ENCODE data around the gene CARD19. TPM values are rescaled to one million over a fixed set of nuclear protein-coding genes. Genes with fewer than 3 reads are reported as not detected.
A peak's percentile ranks its signal among the peaks of the same experiment; 100 is the strongest.

CARD19 gene, protein sequence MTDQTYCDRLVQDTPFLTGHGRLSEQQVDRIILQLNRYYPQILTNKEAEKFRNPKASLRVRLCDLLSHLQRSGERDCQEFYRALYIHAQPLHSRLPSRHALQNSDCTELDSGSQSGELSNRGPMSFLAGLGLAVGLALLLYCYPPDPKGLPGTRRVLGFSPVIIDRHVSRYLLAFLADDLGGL
- 26.2 TPM for polyA plus RNA-seq (2013, experiment 1 of 2; ENCODE audit: insufficient read length)
- polyA plus RNA-seq (2013, experiment 2 of 2; ENCODE audit: insufficient read length), result 30.2 TPM

DNA sequence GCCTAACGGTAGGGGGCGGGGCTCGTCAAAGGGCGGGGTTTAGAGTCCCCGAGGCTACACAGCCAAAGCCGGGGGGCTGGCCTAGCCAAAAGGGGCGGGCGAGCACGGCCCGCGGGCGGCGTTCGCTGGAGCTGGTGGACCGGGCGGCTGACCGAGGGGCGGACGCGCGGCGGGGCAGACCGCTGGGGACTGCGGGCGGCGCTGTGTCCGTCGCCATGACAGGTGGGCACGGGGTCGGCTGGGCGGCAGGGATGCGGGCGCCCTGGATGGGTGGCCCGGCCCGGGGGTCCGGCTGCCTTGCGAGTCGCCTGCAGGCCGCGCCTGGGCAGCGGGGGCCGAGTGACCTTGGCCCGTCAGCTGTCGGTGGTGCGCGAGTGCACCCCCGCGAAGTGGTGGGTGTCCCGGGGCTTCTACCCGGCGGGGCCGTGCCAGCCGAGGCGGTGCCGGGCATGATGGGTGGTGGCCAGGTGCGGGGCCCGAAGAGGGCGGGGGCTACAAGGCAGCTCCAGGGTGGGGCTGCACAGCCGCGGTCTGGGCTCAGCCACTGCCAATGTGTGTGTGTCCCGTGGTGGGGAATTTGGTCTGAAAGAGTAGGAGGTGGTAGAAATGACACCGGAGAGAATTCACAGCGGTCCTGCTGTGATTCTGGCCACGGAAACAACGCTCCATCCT is at the start of gene CARD19:
Gene CARD19 (plus strand): TSS at position 87 of the 672 bp plus-strand sequence. CDS start 129 bp downstream, at position 216.
- no peak for DNase-seq

DNA sequence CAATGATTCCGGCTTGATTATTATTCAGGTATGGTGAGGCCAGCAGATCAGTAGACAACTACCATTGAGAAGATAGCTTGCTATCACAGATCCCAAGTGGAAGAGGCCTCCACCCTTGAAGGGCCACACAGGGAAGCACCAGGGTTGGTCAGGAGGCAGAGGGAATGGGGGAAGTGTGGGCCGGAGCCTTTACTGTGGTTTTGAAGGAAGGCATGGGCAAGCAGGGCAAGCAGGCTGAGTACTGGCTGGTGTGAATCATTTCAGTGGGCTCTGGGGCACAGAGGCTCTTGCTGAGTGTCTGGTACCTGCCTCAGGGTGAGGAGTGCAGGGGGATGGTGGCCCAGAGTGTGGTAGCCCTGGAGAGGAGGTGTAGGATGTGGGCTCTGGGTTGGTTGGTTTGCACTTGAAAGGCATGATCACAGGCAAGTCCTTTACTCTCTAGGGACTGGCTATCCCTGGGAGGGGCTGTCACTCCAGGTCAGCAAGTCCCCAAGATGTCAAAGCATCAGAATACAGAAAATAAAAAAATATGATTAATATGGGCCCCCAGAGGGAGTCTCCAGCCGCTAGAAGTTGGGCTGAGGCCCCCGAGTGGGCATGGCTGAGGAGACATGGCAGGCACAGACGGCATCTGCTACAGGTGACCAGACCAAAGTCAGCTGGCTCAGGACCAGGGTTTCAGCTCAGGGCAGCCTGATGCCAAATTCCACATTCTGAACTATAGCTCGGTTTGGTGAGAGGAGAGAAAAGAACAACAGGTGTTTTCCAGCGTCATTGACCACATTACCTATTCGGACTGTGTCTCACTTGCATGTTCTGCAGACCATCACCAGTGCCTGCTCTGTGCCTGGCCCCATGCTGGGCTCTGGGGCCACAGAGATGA is 47.2 kb upstream of the CARD19 start:
- no peak for DNase-seq

DNA sequence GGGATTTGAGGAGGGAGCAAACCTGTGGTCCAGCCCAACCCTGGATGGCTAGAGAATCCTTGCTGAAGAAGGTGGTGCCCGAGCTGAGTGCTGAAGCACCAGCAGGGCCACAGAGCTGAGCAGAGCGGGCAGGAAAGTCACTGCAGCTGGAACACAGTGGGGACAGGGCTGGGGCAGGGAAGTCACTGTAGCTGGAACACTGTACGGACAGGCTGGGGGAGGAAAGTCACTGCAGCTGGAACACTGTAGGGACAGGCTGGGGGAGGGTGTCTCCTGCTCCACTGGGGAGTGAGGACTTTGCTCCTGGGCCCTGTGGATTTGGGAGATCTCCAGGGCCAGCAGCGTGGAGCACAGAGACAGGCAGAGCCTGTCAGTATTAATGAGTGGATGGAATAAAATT is 46.5 kb upstream of the CARD19 start:
- DNase-seq, result no peak

DNA sequence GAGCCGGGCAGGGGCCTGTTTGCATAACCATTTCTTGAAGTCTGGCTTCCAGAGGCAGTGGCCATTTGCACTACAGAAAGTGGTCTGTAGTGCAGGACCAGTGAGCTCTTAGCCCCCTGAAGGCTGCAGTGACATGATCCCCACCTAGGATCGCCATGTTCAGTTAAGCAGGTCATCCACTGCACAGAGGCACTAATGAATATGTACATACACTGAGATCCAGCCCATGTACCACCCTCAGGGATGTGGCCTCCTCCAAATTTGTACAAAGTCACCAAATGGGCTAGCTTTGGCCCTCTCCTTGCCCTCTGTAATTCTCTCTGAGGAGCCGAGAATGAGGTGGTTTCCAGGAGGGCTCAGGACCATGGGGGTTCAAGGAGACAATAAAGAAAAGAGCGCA is 45.8 kb upstream of the CARD19 start:
- no peak for DNase-seq

DNA sequence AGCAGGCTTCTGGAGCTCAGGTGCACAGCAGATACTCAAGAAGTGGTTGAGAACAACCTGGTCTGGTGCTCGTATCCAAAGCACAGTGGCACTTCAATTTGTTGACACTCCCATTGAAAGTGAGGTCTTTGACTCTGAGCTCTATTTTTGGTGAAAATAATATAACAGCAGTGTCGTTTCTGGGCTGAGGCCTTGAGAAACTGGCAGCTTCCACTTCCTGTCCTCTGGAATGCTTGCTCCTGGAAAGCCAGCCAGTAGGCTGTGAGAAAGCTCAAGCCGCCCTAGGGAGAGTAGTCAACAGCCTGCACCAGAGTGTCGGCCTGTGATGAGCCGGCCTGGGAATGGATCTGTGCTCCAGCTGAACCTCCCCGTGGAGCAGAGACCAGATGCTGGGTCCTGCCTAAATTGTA is 44.3 kb upstream of the CARD19 start:
- peak; percentile 23 for DNase-seq

DNA sequence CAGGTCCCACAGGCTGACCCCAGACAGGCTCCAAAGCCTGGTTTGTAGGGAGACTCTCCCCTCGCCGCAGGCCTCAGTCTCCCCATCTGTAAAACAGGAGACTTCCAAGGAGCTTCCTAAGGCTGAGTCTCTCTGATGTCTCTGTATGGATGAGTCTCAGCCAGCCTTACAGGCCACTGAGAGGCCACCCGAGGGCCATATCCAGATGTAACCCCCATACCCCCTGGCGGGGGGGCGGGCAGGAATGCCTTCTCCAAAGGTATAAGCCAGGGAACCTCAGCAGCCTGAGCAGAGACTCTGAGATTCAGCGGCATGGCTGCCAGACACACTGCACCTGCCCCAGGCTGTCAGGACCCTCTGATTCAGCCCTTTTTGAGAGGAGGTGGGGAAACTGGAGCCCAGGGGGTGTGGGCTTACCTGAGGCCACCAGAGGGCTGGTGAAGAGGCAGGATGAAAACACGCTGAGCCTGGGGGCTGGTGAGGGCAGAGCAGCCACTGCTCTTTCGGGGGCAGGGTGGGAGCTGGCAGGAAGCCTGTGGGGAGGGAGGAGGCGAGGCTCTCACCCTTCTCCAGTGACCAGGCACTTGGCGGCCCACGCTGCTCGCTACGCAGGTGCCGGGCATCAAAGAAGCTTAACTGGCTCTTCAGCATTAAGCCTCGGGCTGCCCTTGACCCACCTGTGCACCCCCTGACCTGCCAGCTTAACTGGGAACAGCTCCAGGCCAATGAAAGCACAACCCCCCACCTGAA is 43.1 kb upstream of the CARD19 start:
- DNase-seq, result no peak

DNA sequence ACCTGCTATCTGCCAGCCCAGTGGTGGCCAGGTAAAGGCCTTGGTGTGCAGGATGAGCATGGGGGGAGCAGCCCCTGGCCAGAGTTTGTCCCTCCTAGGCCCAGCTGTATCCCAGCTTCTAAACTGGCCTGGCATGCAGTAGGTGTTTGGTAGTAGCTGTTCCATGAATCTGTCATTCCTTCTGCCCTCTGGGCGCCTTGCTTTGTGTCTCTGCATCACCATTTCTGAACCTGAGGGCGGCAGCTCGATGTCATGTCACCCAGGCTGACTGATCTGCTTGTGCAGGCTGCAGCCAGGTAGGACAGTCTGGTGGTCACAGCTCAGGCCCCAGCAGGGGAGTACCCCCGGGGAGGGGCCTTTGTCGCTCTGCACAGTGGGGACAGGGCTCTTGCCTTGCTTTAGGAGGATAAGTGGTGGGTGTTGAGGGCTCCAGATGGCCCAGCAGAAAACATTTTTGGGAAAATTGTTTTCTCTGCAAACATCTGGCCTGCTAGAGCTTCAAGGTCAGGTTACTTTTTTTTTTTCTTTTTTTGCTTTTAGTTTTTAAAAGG is 42.2 kb upstream of the CARD19 start:
- DNase-seq, result no peak

DNA sequence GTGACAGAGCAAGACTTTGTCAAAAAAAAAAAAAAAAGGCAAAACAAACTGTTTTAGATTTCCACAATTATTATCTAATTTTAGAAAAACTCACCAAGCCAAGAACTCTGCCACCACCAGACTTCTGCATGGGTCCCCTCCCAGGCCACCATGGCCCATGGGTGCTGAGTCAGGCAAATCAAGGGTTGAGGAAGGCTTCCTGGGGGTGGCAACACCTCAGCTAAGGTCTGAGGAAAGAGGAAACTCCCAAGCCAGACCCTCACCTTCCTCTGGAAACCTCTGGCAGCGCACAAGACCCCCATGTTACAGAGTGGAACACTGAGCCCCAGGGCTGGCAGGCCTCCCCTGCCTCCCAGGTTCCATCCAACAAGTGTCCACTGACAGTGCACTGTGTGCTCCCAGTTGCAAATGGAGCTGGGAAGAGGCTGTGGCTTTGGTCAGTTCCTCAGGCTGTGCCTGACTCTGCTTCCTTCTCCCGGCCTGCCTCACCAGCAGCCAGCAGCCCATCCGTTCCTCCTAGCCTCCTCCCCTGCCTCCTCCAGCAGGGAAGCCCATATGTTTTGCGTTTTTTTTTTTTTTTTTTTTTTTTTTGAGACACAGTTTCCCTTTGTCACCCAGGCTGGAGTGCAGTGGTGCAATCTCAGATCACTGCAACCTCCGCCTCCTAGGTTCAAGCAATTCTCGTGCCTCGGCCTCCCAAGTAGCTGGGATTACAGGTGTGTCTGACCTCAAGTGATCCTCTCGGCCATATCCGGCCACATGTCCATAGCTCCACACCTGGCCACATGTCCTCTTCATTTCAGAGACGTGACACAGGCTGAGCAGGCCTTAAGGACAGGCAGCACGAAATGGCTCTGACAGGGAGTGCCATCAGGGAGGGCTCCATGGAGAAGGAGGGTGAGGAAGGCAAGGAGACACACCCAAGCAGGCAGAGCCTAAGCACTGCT is 41.0 kb upstream of the CARD19 start:
- no peak for DNase-seq

DNA sequence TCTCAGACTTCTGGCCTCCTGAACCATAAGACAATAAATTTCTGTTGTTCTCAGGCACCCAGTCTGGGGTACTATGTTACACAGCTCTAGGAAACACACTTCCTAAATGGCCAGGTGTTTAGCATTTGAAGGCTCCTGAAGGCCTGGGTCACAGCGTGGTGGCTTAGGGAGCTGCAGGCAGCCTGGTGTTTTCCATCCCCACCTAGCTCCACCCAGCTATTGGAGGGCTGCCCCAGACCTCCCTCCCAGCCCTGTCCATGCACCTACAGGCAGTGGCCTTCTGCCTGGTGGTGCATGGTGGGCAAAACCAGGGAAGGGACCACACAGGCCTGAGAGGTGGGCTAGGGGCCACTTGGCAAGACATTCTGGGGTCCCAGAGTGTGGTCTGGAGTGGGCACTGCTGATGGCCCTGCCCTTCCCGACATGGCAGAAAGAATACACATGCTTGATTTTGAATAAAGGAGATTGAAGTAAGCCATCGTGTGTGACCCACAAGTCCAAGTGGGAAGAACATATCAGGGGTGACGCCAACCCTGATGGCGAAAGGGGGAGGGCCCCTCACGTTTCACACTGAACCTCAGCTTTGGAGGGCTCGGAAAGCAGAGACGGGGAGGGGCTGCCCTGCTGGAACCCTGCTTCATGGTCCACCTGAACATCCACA is 38.8 kb upstream of the CARD19 start:
- DNase-seq, result no peak

DNA sequence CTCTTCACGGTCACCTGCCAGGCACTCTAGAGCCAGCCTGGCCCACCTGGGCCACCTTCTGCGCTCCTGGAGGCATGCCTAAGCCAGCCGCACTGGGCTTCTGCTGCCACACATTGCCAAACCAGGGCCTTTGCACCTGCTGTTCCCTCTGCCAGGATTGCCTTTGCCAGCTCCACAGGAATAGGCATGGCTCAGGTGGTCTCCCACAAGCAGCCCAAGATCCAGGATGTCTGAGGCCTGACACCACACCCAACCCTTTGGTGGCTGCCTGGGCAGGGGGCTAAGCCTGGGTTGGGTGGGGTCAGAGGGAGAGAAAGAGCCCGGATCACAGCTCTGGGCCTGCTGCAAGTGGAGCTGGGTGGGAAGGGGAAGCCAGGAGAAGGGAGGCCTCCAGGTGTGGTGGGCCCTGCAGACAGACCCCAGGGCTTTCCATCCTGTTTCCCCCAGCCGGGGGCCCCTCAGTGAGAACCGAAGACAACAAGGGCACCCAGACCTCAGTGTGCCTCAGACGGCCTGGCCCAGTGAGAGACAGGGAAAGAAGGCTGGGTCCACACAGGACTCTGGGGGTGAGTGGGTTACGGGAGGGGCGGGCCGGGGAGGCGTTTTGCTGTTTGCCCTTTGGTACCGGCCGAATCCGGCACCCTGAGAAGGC is 38.2 kb upstream of the CARD19 start:
- DNase-seq, result no peak

DNA sequence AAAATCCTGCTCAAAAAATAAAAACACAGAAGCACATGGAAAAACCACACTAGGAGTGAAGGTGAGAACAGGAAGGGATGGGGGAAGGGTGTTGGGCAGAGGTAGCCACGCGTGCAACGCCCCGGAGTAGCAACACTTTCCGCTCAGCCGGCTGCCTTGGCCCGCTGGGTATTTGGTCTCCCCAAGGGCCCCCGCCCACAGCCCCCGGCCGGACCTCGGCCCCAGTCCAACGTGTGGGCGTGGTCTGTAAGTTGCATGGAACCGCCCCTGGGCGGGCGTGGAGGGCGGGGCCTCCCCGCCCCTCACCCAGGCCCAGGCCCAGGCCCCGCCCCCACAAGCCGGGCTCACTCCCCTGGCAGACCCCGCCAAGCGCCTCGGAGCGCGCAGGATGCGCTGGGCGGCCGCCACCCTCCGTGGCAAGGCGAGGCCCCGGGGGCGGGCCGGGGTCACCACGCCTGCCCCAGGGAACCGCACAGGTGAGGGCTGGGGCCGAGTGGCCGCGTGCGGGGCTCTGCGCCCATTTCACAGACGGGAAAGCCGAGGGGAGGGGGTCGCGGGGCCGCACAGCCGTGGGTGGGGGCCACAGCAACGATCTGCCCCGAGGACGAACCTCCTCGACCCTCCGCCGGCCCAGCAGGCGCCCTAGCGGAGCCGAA is 37.5 kb upstream of the CARD19 start, which contains the start of gene SUSD3:
Gene SUSD3 (plus strand): TSS at position 347 of the 656 bp plus-strand sequence. CDS start 42 bp downstream, at position 389.
- DNase-seq, result peak; percentile 20

DNA sequence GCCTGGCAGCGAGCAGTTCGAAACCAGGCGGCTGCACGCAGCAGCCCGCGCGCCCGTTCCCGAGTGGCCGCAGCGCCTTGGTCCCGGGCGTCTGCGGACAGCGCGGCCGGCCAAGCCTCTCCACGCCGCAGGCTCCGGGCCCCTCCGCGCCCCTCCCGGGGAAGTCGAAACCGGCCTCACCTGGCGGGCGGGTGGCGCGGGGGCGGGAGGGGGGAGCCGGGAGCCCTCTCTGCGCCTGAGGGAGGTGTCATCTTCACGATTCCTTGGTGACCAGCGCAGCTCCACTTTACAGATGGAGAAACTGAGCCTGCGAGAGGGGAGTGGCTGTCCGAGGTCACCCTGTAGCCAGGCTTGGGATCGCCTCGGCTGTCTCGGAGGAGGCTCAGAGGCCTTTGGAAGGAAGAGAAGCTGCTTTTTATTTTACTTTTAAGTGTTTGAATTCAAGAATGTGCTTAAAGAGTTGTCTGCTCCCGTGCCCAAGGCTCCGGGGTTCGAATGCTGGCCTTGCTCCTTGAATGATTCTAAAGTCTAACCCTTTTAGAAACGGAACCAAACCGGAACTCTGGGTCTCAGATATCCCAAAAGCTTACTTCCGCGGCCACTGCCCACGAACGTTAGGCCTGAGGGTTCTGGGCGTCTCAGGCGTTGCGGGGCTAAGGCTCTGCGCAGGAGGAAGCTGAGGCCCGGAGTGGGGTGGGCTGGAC is 36.9 kb upstream of the CARD19 start:
- DNase-seq, result no peak

DNA sequence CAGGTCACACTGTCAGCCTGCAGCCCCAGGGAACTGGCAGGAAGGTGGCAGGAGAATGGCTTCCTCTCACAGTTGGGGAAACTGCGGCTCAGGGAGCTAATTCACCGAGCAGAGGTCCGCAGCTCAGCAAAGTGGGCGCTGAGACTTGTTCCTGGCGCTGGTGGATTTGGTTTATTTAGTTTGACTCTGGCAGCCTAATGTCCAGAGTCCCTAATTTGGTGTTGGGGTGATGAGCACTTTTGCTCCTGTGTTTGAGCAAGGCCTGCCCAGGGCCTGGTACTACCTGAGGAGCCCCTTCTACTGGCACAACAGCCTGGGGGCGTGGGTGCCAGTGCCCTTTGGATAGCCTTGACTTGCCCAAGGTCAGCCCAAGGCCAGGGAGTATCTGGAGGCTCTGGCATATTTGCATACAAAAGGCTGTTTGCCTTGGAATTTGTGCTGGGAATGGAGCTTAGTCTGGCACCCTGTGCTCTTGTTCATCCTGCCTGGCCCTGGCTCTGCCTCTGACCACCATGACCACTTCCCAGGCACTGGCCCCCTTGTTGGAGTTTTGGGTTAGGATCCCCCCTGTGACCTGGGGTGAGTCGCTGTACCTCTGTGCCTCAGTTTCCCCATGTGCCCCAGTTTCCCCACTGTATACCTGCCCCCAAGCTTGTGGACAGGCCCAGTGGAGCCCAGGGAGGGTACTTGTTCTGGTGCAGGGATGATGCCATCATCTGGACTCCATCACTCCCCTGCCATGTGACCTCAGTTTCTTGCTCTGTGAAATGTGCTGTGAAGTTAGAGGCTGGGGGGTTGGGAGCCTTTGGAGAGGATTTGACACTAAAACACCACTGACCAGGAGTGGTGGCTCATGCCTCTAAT is 36.1 kb upstream of the CARD19 start:
- no peak for DNase-seq

DNA sequence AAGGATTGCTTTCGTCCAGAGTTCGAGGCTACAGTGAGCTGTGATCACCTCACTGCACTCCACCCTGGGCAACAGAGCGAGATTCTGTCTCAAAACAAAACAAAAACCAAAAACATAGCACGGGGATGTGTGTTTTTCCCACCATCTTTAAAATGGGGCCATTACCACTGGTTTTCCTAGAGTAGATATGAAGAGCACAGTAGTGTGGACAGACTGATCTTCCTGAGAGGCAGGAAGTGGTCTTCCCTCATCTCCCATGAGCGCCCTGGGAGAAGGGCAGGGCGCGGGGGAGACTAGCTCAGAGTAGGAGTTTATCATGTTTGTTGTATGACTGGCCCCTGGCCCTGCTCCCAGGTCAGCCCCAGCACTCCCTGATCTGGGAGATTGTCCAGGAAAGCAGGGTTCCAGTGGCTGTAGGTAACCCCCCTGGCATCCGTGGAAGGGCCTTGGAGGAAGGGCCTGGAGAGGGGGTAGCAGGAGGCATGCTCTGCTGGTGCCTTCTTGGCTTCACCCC is 35.2 kb upstream of the CARD19 start:
- DNase-seq, result peak; percentile 60

DNA sequence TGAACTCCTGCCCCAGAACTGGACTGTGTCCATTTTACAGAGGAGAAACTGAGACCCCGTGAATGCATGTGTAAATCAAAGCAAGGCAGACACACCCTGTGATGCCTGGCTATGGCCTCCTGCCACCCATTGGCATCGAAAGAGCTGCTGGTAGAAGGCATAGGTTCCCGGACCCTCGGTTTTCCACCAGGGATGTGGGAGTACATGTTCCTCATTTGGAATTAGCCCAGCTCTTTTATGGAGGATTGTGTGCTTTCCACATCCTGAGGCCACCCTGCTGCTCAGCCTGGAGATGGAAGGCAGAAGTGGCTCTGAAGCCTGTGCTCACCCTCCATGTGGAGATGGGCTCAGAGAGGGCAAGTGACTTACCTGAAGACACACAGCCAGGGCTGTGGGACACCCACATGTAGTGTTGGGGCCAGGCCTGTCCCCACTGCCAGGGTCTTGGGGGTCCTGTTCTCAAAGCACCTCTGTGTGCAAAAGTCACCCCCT is 34.7 kb upstream of the CARD19 start:
- no peak for DNase-seq

DNA sequence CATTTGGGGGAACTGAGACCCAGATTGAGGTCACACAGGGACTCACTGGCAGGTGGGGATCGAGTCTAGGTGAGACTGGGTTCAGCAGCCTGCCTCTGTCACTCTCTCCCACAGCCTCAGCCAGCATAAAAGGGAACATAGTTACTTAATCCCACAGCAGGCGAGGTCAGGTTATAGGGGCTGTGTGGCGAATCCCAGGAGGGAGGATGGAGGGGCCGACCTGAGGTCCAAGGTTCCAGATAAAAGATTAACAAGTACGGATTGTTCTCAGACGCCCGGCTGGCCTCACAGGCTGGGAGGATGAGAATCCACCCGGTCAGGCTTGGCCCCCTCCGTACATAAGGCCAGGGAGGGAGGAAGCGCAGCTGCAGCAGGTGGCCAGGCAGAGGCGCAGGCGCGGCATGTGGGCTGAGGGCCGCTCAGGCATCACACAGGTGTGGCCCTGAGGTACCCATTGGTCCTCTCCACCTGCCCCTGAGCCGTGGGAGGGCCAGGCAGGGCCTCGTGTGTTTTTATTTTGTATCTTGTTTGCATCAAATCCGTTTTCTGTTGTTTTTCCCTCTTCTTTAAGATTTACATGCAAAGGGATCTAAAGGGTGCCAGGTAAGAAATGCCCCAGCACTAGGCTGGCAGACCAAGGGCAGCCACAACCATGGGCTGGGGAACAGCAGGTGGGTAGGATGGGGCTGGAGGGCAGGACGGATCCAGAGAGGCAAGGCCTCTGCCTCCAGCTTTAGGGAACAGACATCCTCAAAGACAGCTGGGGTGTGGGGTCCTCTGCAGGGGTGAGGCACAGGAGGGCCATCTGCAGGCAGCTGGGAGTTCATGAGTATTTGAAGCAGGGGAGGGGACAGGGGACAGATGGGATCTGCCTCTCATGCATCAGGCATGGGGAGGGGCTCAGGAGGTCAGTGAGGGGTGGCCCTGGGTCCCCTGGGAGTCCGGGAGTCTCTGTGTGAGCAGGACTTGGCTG is 33.9 kb upstream of the CARD19 start:
- no peak for DNase-seq

All from fibroblast of skin of abdomen (primary cell).